Dermis lymphatic vessel endothelial cell (primary cell): ENCODE data around the gene OR14J1. TPM values are rescaled to one million over a fixed set of nuclear protein-coding genes. Genes with fewer than 3 reads are reported as not detected.

ENCODE experiments used
- total RNA-seq: library from RNA; depleted of rRNA; stranded (reverse); fragments of >200 nt; gene quantifications from 2 replicates; pipeline ENCODE4 v1.2.1, GENCODE V29; 2014

Gene OR14J1
- total RNA-seq: not detected in 2 replicates

GRCh38 chr6:29301316-29301715 is at the start of gene OR14J1:
Gene OR14J1 (plus strand): TSS chr6:29301701. CDS start chr6:29306690, 4,989 bp downstream.

Other genes starting within 250 kb of the OR14J1 start
- not detected in 2 replicates for gene OR2B3, start 214.4 kb upstream of the OR14J1 start, total RNA-seq
- gene OR2J1, start 202.2 kb upstream of the OR14J1 start, total RNA-seq: not detected in 2 replicates
- gene OR2J3, start 193.6 kb upstream of the OR14J1 start, total RNA-seq: not detected in 2 replicates
- gene OR2J2, start 130.8 kb upstream of the OR14J1 start, total RNA-seq: not detected in 2 replicates
- not detected in 2 replicates for gene OR5V1, start 67.2 kb downstream of the OR14J1 start, total RNA-seq
- not detected in 2 replicates for gene OR12D3, start 73.6 kb downstream of the OR14J1 start, total RNA-seq
- not detected in 2 replicates for gene OR12D2, start 93.9 kb downstream of the OR14J1 start, total RNA-seq
- not detected in 2 replicates for gene OR12D1, start 113.2 kb downstream of the OR14J1 start, total RNA-seq
- gene OR10C1, start 137.6 kb downstream of the OR14J1 start, total RNA-seq: not detected in 2 replicates
- not detected in 2 replicates for gene OR11A1, start 155.4 kb downstream of the OR14J1 start, total RNA-seq
- gene OR2H1, start 155.5 kb downstream of the OR14J1 start, total RNA-seq: not detected in 2 replicates
- gene MAS1L, start 186.3 kb downstream of the OR14J1 start, total RNA-seq: not detected in 2 replicates